Measurements from ENCODE around the gene NPAS1.

GRCh38 chr19:47049307-47049700 is 29.7 kb downstream of the NPAS1 start:
- no peak for TF ChIP-seq CTCF (IDR thresholded peaks at IDR 0.05)
- TF ChIP-seq POLR2A (IDR thresholded peaks at IDR 0.05), result no peak
